CD1c-positive myeloid dendritic cell (primary cell): ENCODE results near the gene CRYGB.
"Not testable (repeated sequence)": the region's sequence is repeated elsewhere in the genome, so short reads cannot be mapped to it uniquely, and the experiment has no call there.

Experiments
- DNase-seq: peaks from one replicate; pipeline ENCODE4 v3.0.0-alpha.2; 2016; ENCODE audit errors: extremely low spot score

Gene CRYGB

GRCh38 chr2:208112969-208113368 lies 33.0 kb downstream of the CRYGB start:
- no peak for DNase-seq

GRCh38 chr2:208112273-208112745 lies 33.6 kb downstream of the CRYGB start:
- not testable (repeated sequence) for DNase-seq

- DNase-seq, result no peak
Observed at GRCh38 chr2:208103616-208104015, 42.3 kb downstream of the CRYGB start.

- peak; percentile 25 for DNase-seq
Observed at GRCh38 chr2:208101716-208102631, 44.0 kb downstream of the CRYGB start.

- DNase-seq, result no peak
Observed at GRCh38 chr2:208099682-208100470, 46.1 kb downstream of the CRYGB start.

GRCh38 chr2:208098701-208099100 lies 47.3 kb downstream of the CRYGB start:
- DNase-seq, result not testable (repeated sequence)

- no peak for DNase-seq
Observed at GRCh38 chr2:208098267-208098666, 47.7 kb downstream of the CRYGB start.

- DNase-seq, result no peak
Observed at GRCh38 chr2:208097801-208098200, 48.2 kb downstream of the CRYGB start.

- DNase-seq, result no peak
Observed at GRCh38 chr2:208097313-208097712, 48.6 kb downstream of the CRYGB start.

- no peak for DNase-seq
Observed at GRCh38 chr2:208096080-208096479, 49.9 kb downstream of the CRYGB start.

- DNase-seq, result no peak
Observed at GRCh38 chr2:208093128-208093527, 52.8 kb downstream of the CRYGB start.
